Measurements from ENCODE around the gene OR8B3.

DNA sequence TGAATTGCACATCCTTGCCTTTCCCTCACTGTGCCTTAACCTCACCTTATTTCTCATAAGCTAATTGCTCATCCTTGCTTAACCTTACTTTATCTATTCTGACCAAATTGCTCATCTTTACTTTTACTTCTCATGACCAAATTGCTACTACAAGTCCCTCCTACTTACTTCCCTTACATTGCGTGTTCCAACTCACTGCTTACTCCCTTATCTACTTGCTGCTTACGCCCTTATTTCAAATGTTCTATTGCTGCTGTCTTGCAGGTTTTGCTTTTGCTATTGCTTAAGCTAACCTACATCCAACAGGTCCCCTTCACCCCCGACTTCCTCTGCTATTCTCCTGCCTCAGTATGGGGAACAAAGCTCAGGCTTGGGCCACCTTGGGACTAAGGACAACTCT lies 22.5 kb downstream of the OR8B3 start:
- TF ChIP-seq, protein P1, sequence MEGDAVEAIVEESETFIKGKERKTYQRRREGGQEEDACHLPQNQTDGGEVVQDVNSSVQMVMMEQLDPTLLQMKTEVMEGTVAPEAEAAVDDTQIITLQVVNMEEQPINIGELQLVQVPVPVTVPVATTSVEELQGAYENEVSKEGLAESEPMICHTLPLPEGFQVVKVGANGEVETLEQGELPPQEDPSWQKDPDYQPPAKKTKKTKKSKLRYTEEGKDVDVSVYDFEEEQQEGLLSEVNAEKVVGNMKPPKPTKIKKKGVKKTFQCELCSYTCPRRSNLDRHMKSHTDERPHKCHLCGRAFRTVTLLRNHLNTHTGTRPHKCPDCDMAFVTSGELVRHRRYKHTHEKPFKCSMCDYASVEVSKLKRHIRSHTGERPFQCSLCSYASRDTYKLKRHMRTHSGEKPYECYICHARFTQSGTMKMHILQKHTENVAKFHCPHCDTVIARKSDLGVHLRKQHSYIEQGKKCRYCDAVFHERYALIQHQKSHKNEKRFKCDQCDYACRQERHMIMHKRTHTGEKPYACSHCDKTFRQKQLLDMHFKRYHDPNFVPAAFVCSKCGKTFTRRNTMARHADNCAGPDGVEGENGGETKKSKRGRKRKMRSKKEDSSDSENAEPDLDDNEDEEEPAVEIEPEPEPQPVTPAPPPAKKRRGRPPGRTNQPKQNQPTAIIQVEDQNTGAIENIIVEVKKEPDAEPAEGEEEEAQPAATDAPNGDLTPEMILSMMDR (IDR thresholded peaks at IDR 0.05; ENCODE audit: low read depth, low read length, missing input control): no peak
- no peak for TF ChIP-seq EGR1 (IDR thresholded peaks at IDR 0.05; ENCODE audit: low read depth in 2 of 2)
- TF ChIP-seq HNF4A (conservative IDR thresholded peaks at IDR 0.05): no peak
- TF ChIP-seq RAD21 (IDR thresholded peaks at IDR 0.05): no peak
- TF ChIP-seq ATF3 (IDR thresholded peaks at IDR 0.05): no peak
- no peak for TF ChIP-seq YY1 (IDR thresholded peaks at IDR 0.05)

Data from liver (tissue), 3 donors.